GM19463 (cell line): Measurements from ENCODE around the gene NPTXR.
A peak's percentile ranks its signal among the peaks of the same experiment; 100 is the strongest.

Source experiments
- ATAC-seq: cut with Tn5 transposase; IDR thresholded peaks from one replicate; pipeline ENCODE4 v1.9.1; 2021; ENCODE audit warnings: mild to moderate bottlenecking, moderate library complexity; ENCODE audit not compliant: unreplicated experiment

Gene NPTXR

DNA sequence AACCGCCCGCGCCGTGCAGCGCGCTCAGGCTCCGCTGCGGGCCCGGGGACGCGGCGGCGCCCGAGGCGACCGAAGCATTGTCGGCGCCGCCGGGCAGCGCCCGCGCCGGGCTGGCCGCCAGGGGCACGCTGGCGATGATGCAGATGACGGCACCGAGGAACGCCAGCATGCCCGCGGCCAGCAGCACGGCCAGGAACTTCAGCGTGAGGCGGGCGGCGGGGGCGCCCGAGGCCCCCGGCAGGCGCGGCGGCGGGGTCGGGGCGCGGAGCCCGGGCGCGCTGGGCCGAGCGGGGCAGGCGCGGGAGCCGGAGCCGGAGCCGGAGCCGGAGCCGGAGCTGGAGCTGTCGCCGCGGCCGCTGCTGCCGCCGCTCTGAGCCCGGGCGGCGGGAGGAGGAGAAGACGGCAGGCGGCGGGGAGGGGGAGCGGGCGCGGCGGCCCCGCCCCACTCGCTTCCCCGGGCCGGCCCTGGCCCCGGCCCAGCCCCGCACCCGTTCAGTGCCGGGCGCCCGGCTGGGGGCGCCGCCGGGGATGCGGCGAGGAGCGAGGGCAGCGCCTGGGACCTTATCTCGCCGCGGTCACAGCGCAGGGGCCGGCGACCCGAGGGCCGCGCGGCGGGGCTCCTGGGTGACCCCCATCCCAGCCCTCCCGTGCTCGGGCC, at the start of gene NPTXR:
Gene NPTXR, minus strand, starts transcription at position 372 of the 658 bp plus-strand sequence.
- ATAC-seq: no peak

GRCh38 chr22:38891256-38891655, 47.4 kb upstream of the NPTXR start:
- ATAC-seq: no peak

DNA sequence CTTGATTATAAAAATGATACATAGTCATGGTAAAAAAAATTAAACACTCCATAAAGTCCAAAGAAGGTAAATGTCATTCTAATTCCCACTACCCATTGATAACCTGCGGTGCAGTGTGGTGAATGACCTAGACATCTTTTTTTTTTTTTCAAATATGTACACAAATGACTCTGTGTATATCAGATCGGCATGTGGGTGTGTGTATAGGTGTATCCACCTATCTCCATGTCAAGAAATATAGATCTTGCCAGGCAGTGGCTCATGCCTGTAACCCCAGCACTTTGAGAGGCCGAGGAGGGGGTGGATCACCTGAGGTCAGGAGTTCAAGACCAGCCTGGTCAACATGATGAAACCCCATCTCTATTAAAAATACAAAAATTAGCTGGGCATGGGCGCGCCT, 46.5 kb upstream of the NPTXR start:
- ATAC-seq: no peak

DNA sequence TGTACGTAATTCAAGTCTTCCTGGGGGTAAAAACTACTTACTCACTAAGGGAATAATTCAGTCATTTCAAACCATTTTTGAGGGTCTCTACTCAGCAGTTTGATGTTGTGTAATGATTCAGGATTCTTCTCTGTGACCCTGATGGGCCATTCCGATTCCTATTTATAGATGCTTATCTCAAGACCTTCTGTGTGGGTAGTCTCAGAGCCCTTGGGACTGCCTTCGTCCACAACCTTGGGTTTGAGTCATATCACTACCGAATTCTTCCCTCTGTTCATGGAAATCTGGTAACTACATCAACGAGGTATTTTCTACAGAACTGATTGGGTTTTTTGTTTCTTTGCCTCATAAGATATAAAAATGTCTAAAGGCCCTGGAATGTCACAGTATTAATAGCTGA, 42.5 kb upstream of the NPTXR start:
- ATAC-seq: no peak

- ATAC-seq: no peak
These were observed 39.3 kb upstream of the NPTXR start for GRCh38 chr22:38882972-38883622.

- no peak for ATAC-seq
These were observed 38.4 kb upstream of the NPTXR start for GRCh38 chr22:38881997-38882879.

GRCh38 chr22:38881464-38881871, 37.6 kb upstream of the NPTXR start:
- no peak for ATAC-seq

- ATAC-seq: no peak
These were observed 36.1 kb upstream of the NPTXR start for GRCh38 chr22:38879961-38880360.

DNA sequence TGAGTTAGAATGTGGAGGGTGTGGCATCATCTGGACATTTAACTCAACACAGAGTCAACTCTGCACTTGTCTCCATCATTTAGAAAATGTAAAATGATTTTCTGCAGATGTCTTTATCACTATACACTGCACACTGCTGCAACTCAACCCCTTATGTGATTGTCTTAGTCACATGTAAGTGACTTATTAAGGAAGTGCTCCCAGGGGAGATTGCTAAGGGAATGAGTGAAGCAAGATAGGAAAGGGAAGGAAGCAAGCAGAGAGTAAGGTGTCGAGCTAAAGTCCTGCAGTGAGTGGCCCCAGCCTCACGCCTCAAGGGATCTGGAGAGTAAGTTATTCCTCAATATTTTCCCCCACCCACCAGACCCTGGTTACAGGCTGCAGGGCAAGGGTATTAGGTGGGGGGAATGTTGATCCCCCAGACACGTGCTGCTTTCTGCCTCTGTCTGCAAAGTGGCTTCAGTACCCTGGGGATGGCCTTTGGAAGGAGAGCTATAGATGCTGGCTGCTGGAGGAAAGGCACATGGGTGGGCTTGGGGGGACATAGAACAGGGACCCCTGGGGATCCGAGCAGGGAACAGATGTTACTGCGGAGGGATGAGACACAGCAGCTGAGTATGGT, 35.4 kb upstream of the NPTXR start:
- no peak for ATAC-seq

- no peak for ATAC-seq
These were observed 34.2 kb upstream of the NPTXR start for GRCh38 chr22:38878001-38878400.

GRCh38 chr22:38874529-38875222, 30.8 kb upstream of the NPTXR start:
- ATAC-seq: no peak

- no peak for ATAC-seq
These were observed 29.9 kb upstream of the NPTXR start for GRCh38 chr22:38873469-38874411.

GRCh38 chr22:38872831-38873248, 29.0 kb upstream of the NPTXR start:
- no peak for ATAC-seq

- ATAC-seq: peak; percentile 59
These were observed 28.5 kb upstream of the NPTXR start, which contains the start of gene CBX6 for GRCh38 chr22:38872172-38872830. Gene CBX6 (minus strand): TSS chr22:38872216. CDS start chr22:38872190, 26 bp downstream.

DNA sequence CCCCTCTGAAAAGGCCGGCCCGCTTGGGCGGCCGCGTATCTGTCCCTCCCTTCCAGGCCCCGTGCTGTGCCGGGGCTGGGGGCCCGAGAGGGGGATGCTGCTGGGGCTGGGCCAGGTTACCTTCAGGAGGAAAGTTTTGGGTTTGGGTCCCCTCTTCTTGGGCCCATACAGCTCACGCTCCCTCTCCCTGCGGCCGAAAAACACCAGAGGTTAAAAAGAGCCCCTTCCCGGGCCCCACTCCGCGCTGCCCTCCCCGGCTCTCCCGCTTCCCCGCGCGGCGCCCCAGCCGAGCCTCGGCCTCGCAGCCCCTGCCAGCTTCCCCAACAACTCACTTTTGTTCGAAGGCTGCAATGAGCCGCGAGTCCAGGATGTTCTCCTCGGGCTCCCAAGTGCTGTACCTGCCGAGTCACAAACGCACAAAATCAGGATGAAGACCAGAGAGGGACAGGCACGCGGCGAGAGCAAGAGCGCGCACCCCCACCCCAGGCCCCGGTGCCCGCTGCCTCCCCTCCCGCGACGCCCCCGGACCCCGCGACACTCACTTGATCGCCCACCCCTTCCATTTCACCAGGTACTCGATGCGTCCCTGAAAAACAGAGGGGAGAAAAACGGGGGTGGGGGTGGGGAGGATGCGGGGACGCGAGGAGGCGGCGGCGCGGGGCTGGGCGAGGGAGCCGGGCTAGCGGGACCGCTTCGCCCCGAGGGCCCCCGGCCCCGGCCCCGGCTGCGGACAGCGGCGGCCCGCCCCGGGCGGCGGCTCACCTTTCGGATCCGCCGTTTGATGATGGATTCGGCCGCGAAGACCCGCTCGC, 27.7 kb upstream of the NPTXR start:
- no peak for ATAC-seq

DNA sequence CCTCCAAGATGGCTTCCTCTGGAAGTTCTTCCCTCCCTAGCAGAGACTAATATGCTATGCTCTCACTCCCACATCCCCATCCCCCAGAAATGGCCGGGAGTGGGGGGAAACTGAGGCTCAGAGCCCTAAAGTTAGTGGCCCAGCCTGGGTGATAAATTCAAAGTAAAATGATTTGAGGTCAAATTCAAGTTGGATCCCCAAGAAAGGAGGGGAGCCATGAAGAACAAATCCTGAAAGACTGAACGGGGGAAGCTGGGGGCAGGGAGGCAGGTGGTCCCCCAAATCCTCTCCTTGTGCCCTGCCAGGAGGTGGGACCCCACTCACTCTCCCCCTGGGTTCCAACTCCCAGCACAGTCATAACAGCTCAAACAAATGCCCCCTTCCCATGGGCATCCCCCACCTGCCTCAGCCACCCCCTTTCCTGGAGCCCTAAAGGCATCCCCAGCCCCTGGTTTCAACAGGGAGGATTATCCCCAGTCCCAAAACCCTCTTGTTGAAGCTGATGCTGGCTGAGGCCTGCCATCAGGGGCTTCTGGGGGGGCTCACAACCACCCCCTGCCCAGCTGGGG, 27.0 kb upstream of the NPTXR start:
- ATAC-seq: no peak

DNA sequence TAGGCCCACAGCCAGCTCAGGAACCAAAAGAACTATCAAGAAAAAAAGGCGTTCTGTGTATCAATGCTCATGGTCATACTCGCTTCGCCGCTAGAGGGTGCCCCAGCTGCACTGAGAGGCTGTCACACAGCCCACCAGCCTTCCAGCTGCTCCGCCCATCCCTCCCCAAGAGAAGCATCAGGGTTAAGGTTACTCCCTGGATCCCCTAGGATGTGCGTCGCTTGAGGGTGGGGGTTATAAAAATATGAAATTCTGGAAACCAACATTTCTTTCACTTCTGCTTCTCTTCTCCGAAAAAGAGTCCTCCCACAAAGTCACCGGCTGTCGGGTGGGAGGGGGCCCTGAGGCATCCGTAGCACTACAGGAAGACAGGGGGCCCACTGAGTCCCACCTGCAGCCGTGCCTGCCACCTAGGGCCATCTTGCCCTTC, 26.5 kb upstream of the NPTXR start:
- ATAC-seq: peak; percentile 37

- ATAC-seq: no peak
These were observed 25.8 kb upstream of the NPTXR start for GRCh38 chr22:38869663-38870062.
